Fibroblast of pulmonary artery (primary cell): ENCODE results near the gene CATSPERE.

Source experiments
- DNase-seq: peaks from one replicate; pipeline ENCODE4 v3.0.0-alpha.2; 2010; ENCODE audit warnings: low read depth
- H3K4me3 ChIP-seq: replicated peaks from 2 replicates; pipeline ENCODE4 v1.5.1; 2011; ENCODE audit warnings: low read depth, mild to moderate bottlenecking, control low read depth, low read length, moderate library complexity
- CTCF ChIP-seq: IDR thresholded peaks from 2 replicates; pipeline ENCODE4 v1.5.1; 2011; ENCODE audit warnings: mild to moderate bottlenecking, control low read depth, low read length, inconsistent platforms; ENCODE audit errors: missing control alignments

Gene CATSPERE

GRCh38 chr1:244461245-244462071 lies at the start of gene CATSPERE:
CATSPERE (plus strand) TSS chr1:244461273; CDS start chr1:244461430, 157 bp downstream.
- DNase-seq: peak; percentile 91
- H3K4me3 ChIP-seq: peak within 1 kb of the TSS; percentile 61
- TF ChIP-seq CTCF: no peak

- H3K4me3 ChIP-seq: no peak overlapping the region
- no peak for TF ChIP-seq CTCF
- DNase-seq: no peak
These were observed 48.9 kb upstream of the CATSPERE start for GRCh38 chr1:244412176-244412575.

GRCh38 chr1:244413736-244414135 lies 47.3 kb upstream of the CATSPERE start:
- H3K4me3 ChIP-seq: no peak overlapping the region
- TF ChIP-seq CTCF: no peak
- DNase-seq: no peak

- H3K4me3 ChIP-seq: no peak overlapping the region
- DNase-seq: peak; percentile 81
- peak; percentile 62 for TF ChIP-seq CTCF
These were observed 46.5 kb upstream of the CATSPERE start for GRCh38 chr1:244414543-244414942.

- no peak overlapping the region for H3K4me3 ChIP-seq
- no peak for DNase-seq
- no peak for TF ChIP-seq CTCF
These were observed 42.0 kb upstream of the CATSPERE start for GRCh38 chr1:244419024-244419423.

- TF ChIP-seq CTCF: no peak
- DNase-seq: peak; percentile 20
These were observed 38.9 kb upstream of the CATSPERE start for GRCh38 chr1:244422174-244422573.

More at GRCh38 chr1:244422174-244422573, 38.9 kb upstream of the CATSPERE start:
- H3K4me3 ChIP-seq: no peak overlapping the region
